Femur (tissue), 1 donor: Measurements from ENCODE around the gene LPGAT1.

Experiments
- DNase-seq: peaks from one replicate; pipeline ENCODE4 v3.0.0-alpha.2; 2017

The LPGAT1 gene

DNA sequence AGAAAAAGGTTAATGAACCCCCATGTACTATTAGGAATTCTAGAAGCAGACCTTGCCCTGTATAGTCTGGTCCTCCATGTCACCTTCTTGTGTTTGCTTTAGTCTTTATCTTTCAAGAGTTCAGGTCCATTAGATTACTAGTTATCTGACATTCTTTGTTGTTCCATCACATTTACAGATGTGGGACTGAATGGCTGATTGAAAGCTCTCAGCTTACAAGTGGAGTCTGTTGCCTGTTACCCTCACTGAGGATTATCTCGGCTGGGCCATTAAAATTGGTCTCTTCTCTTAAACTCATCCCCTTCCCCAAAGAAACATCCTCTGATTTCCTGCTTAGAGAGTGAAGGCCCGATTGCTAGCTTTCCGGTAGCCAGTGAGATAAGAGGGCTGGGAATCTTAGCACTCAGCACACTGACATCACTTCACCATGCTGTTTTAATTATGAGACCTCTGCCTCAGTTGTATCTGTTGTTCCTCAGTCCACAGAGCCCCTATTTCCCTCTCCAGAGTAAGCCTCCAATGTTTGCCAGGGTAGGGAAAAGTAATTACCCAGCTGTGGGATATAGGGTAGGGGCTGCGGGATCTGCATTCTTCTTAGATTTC is 76.8 kb downstream of the LPGAT1 start:
- DNase-seq, result no peak

DNA sequence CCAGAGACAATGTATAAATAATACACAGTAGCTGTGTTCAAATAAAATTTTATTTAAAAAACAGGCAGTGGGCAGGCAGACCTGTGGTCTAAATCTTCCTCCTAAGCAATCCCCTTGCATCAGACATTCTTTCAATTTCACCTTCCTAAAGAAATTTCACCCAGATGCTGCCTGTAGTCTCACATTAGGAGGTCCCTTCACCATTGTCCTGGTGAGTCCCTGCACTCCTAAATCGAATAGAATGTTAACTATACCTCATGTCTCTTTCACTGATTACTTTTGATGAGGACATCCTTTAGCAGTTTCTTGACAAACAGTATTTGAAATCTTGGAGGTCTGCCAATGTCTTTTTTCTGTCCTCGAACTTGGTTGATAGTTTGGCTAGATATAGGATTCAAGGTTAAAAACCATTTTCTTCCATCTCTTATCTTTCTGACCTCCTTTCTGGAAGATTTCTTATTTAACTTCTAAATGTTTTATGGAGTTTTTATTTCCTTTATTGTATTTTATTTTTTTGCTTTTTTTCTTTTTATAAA is 77.5 kb downstream of the LPGAT1 start:
- no peak for DNase-seq

DNA sequence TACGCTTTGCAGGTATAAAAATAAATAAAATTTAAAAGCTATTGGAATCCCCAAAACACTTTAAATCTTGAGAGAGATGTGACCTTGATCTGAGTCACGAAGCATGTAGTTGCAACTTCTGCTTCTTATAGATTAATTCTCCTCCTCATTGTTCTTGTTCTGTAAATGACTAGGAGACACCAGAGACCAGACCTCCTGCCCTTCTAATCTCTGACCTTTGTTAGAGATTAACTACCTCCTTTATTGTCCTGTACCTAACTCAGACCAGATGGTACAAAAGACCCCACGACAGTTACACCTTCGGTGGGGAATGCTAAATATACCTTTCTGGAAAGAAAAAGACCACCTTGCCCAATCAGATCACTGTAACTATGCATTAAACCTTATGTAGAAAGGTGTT is 78.2 kb downstream of the LPGAT1 start:
- no peak for DNase-seq

DNA sequence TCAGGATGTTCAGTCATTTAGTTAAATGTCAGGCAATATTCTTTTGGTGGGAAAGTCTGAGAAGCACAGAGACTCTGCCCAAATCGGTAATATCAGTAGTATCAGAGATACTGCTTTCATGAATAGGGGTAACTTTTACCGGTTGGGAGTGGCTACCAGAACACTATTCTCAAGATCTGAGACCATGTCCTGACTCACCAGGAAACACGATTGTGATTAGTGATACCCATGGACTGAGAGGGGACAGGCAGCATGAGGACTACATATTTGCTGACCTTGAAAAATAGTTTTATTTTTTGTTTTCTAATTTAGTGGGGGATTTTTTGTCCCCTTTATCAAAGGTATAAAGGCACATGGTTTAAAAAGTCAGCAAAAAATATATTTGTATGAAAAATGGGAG is 79.1 kb downstream of the LPGAT1 start:
- DNase-seq, result no peak

DNA sequence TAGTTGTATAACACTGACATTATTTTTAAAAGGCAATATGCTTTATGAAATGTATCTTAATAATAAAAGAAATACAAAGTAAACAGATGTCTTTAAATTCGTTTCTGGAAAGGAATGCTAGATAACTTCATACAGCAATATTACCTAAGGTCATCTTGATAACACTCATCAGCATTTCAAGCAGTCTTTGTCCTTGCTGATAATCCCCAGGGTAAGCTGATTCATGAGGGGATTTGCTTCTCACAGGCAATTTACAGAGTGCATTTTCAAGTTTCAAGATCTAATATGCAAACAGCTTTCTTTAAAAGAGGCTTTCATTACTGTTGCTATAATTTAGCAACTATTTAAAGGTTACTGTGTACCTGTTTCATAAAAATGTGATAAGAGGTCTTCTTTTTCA is 80.0 kb downstream of the LPGAT1 start:
- DNase-seq, result no peak

DNA sequence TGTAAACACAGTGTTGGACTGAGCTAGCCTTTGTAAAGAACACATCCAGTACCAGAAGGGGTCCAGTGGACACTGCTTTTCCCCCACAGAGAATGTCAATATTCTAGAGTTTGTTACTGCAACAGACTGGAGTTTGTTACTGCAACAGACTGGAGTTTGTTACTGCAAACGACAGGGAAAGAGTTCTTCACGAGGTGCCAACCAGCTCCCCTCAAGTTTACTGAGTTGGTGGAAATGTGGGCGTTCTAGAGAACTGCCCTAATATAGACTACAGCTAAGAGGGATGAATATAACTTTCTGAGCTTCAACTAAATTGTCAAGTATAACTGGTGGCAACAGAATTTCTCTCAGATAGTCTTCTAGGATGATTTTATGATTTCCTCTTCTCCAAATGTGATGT is 81.3 kb downstream of the LPGAT1 start:
- DNase-seq, result no peak

DNA sequence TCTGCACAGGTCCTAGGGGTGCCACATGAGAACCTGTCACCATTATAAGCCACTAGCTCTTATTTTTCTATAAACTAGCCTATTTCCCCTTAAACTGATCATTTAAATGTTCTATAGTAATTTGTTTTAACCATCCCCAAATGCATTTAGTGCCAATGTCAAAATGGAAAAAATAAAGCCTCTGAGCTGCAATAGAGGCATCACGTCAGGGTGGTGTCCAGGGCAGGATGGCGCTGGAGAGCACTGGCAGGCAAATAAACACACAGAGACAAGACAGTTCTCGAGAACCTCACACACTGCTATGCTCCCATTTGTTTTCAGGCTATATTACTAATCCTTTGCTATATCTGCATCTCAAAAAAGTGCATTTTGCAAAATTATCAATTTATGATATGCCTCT is 81.8 kb downstream of the LPGAT1 start:
- DNase-seq, result no peak

DNA sequence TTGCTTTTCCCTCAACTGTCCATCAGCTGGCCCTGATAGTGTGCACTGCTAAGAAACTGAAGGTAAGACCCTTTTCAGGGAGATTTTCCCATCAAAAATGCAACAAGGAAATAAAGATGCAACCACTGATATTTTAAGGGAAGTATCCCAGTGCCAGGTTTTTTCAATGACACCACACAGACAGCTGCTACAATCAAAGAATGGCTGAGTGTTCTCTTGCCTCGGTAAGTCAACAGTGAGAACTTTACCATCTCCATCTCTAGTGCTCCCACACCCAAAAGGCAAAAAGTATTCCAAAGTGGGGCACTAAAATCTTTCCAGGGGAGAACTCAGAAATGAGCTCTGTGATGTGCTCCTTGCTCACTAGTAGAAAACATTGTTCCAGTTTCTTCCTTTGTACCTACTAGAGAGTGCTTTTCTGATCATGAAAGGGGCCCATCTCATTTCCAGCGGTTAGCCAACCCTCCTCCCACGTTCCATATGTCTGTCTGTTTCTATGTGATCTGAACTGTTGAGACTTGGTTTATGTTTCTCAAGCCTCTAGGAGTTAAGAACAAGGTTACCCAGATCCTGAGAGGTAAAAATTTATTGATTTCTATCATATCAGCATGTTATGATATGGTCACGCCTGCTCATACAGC is 87.6 kb downstream of the LPGAT1 start:
- no peak for DNase-seq

- no peak for DNase-seq
Measured at GRCh38 chr1:211742272-211742671, 88.3 kb downstream of the LPGAT1 start.

GRCh38 chr1:211741788-211742187 is 88.8 kb downstream of the LPGAT1 start:
- no peak for DNase-seq

DNA sequence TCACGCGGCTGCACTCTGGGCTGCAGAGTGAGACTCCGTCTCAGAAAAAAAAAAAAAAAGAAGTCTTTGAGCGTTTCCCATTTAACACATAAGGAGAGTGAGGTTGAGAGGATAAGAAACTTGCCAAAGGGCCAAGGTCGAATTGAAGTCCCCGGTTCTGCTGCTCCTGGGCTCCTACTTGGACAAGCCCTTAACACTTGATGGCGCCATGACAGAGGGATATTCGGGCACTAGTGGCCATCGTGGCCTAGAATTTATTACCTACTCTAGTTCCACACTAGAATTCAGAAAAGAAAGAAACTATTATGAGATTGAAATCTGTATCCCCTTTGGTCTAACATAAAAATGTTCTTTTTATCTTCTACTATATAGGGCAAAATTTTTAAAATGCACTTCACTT is 89.4 kb downstream of the LPGAT1 start:
- no peak for DNase-seq

GRCh38 chr1:211739671-211740411 is 90.7 kb downstream of the LPGAT1 start:
- no peak for DNase-seq

GRCh38 chr1:211738691-211739301 is 91.8 kb downstream of the LPGAT1 start:
- no peak for DNase-seq

- DNase-seq, result no peak
Measured at GRCh38 chr1:211738096-211738690, 92.4 kb downstream of the LPGAT1 start.

GRCh38 chr1:211737115-211738035 is 93.2 kb downstream of the LPGAT1 start:
- no peak for DNase-seq

DNA sequence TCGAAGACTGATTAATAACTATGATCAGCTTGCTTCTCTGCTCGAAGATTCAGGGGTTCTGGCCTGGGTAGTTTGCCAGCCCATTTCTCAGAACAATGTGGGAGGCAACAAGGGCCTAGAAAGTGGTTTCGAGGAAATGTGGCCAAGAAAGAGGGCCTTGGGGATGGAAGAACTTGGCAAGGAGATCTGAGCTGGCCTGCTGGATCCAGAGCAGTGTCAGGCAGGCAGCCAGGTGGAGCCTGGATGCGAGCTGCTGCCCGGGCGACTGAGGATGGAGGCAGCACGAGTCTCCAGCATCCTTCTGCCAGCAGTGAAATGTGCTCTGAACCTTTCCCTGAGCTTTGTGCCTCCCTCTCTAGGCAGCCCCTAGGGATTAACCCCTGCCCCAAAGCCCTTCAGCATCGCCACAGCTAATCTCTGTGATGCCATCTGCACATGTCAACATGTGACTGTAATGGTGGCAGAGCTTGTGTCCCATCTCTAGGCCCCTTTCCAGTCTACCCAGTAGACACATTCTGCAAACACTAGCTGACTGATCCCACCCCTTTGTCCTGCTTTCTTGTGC is 94.1 kb downstream of the LPGAT1 start:
- DNase-seq, result peak; percentile 23

GRCh38 chr1:211735208-211736170 is 95.1 kb downstream of the LPGAT1 start:
- peak; percentile 26 for DNase-seq

GRCh38 chr1:211734791-211735190 is 95.8 kb downstream of the LPGAT1 start:
- no peak for DNase-seq

- DNase-seq, result no peak
Measured at GRCh38 chr1:211734359-211734758, 96.2 kb downstream of the LPGAT1 start.

DNA sequence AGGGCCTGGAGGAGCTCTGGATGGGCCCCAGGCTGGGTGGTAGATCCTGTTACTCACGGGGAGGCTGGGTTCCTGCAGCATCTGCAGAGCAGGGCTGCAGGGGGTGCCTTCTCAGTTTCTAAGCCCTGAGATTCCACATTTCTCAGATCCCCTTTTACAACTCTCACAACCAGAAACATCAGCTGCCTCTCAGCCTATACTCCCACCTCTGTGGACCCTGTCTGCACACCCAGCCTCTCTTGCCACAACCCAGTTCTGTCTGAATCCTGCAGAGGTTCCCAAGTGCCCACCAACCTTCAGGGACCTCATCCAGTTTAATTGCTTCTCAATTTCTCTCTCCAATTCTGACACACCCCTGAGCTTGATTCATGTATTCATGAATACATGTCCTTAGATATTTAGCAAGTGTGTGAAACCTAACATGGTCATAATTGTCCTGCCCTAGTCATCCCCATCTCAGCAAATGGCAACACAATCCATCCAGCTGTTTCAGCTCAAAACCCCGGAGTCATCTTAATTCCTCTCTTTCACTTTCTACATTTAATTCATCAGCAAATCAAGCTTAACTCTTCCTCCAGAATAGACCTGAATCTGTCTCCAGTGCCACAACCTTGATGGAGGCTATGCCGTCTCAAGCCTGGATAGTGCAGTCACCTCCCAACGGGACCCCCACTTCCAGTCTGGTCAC is 98.1 kb downstream of the LPGAT1 start:
- DNase-seq, result no peak
